SKM-1 treated with dmso at 0.1 percent for 144 hours (cell line): ENCODE data around the gene TMEM129.

Source experiments
- DNase-seq: peaks from one replicate; lab custom pipeline; 2025; ENCODE audit not compliant: unreplicated experiment; lab: John Stamatoyannopoulos, UW

TMEM129 gene

GRCh38 chr4:1758306-1759121 lies 37.4 kb upstream of the TMEM129 start:
- DNase-seq: no peak

DNA sequence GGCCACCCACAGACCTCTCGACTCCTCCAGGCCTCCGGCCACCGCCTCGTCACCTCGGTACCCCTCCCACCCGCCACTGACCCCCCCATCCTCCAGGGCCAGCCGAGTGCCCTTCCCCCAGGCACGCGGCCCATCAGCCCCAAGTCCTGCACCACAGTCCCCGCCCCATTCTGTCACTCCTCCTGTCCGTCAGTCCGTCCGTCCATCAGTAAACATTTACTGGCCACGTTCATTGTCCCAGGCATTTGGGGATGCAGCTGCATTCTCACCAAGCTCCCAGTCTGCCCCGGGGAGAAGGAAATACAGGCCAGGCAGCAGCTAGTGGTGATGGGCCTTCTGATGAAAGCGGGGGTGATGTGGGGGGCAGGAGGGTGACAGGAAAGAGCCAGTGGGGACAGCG lies 36.7 kb upstream of the TMEM129 start:
- no peak for DNase-seq

- no peak for DNase-seq
These were observed 36.0 kb upstream of the TMEM129 start for GRCh38 chr4:1756893-1757779.

DNA sequence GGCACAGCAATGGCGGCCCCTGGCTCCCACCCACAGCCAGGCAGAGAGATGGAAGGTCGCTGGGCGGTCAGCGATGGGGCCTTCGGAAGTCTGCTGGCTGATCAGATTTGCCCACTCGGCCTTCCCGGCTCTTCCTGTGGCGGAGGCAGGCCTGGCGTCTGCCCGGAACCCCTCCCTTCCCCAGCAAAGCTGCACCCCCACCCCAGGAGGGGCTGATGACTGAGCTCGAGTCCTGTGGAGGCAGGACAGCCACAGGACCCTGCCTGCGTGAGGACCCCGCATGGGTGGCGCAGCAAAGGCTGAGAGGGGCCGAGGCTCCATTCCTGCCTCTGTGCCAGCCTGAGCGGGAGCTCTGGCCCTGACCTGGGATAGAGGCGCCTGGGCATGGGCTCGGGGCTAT lies 35.0 kb upstream of the TMEM129 start:
- DNase-seq: no peak

GRCh38 chr4:1755297-1755696 lies 34.2 kb upstream of the TMEM129 start:
- DNase-seq: no peak

GRCh38 chr4:1754336-1754735 lies 33.2 kb upstream of the TMEM129 start:
- DNase-seq: no peak

DNA sequence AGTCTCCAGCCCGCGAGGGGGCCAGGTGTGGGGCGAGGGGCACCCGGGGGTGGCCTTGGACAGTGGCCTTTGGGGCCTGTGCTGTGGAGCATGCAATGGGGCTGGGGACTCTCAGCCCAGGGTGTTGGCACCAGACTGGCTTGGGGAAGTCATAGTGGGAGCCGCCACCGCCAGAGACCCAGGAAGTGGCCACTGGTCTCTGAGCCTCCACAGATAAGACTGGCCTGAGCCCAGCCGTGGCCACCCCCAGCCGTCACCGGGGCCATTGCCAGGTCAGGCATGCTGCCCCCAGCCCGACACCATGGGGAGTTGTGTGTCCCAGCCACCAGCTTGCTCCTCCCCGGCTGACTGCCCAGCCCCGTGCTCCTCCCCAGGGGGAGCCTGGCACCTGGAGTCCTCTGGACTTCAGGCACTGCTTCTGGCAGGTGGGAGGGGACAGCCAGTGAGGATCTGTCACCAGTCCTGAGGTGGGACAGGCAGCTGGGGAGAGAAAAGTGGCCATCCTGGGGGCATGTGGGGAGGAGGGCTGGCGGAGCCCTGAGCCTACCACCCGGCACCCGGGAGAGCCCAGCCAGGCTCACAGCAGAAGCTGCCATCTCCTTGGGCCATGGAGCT lies 32.7 kb upstream of the TMEM129 start:
- no peak for DNase-seq

- DNase-seq: no peak
These were observed 32.2 kb upstream of the TMEM129 start for GRCh38 chr4:1753294-1753696.

DNA sequence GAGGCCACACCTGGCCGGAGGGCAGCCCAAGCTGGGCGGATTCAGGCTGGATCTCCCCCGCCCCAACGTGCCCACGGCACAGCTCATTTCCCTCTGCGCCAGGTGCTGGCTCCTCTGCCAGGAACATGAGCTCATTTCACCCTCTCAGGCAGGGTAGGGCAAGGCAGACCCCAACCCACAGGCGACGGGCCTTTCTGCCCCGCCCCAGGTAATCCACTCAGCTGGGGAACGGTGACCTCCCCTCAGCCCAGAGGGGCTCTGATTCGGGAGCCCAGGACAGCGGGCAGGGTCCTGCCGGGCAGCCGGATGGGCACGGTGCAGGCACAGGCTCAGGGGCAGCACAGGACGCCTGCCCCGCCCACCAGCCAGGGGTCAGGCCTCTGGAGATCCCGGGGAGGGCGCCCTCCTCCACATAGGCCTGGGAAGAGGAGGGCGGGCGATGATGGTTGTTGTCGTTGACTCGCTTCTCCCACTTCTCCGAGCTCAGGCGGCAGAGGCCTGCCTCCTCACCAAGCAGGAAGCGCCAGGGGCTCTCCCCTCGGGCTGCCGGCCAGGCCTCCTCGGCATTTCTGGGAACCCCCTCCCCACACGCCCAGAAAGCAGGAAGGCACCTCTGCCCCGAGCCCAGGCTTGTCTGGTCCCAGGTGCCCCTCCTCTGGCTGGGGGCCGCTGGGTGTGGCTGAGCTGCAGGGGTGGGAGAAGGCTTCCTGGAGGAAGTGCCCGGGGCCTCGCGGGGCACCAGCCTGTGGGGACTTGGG lies 31.3 kb upstream of the TMEM129 start:
- DNase-seq: no peak

- no peak for DNase-seq
These were observed 30.8 kb upstream of the TMEM129 start for GRCh38 chr4:1751919-1752283.

GRCh38 chr4:1751155-1751918 lies 30.2 kb upstream of the TMEM129 start:
- no peak for DNase-seq

- DNase-seq: no peak
These were observed 29.4 kb upstream of the TMEM129 start for GRCh38 chr4:1750381-1751154.

DNA sequence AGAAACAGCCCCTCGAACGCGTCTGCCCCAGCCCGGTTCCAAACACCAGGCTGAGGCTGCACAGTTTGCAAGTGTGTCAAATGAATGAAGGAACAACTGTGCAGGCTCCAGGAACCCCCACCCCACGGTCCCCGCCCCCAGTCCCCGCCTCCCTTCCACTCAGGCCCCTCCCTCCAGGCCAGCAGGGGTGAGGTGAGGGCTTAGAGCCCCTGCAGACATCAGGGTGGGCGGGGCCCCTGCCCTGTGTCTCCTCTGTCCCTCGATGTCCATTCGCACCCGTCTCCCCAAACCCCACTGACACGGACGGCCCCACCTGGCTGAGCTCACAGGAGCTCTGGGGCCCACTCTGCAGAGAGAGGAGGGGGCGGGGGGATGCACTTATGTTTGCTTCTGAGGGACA lies 28.7 kb upstream of the TMEM129 start:
- no peak for DNase-seq

DNA sequence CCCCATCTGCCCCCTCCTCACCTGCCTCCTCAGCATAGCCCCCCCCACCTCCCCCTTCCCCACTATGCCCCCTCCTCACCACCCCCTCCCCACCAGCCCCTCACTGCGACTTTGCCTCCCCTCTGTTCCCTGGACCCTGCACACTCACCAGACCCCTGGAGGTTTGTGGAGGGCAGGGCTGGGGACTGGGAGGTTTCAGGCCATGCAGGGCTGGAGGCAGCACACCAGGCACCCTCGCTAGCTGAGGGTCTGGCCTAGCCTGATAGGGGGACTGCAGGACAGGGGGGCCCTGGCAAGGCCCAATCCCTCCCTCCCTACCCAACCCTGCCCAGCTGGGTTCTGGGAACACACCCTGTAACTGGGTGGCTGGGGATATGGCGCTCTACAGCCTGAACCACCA lies 28.2 kb upstream of the TMEM129 start:
- no peak for DNase-seq

DNA sequence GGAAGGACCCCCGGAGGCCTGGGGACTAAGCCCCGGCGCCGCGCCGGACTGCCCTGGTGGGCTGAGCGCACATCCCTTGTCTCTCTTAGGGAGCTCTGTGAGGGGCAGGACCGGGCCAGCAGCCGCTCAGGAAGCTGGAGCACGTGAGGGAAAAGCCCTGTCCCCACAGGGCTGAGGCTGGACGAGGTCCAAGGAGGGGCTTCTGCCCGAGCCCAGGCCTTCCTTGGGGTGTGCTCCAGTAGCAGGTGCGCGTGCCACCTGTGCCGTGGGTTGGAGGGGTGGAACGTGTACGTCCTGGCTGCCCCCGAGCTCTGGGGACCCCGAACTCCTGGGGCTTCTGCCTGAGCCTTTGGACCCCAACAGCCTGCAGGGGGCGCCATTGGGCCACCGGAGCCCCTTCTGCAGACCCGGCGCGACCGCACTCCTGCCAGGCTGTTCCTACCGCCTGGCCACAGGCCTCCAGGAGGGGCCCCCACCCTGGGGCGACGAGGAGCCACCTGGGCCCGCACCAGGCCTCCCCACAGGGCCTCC lies 27.4 kb upstream of the TMEM129 start:
- peak; percentile 84 for DNase-seq

DNA sequence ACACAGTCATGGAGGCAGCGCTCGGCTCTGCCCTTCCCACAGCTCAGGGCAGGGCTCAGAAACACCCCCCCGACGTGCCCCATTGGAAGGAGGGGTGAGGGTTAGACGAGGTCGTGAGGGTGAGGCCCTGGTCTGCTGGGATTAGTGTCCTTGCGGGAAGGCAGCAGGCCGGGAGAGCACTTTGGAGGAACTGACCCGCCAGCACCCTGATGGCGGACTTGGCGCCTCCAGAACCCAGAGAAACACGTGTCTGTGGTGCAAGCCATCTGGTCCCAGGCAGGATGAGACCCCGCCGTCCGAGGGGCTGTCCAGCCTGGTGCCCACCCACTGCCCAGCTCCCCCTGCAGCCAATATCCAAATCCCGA lies 26.5 kb upstream of the TMEM129 start:
- DNase-seq: no peak

GRCh38 chr4:1746919-1747602 lies 25.9 kb upstream of the TMEM129 start:
- DNase-seq: no peak

- peak; percentile 77 for DNase-seq
These were observed 25.2 kb upstream of the TMEM129 start for GRCh38 chr4:1746265-1746691.

DNA sequence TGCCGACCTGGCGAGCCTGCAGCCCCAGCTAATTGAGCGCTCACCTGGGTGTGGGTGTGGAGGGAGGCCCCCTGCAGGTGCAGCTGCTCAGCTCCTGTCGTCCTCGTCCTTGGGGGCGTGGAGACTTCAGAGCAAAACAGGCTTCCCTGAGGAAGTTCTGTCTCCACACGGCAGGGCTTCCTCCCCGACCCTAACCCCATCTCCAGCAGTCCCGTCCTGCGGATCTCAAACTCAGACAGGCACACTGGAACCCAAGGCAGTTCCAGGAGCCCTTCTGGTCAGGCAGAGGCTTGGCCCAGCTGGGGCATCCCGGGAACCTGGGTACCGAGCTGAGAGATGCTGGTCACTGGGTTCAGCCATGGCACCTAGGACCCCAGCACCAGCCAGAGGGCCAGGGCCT lies 24.6 kb upstream of the TMEM129 start:
- no peak for DNase-seq
